Smooth muscle cell (in vitro differentiated cells): ENCODE data around the gene CLASRP. TPM values are rescaled to one million over a fixed set of nuclear protein-coding genes. Genes with fewer than 3 reads are reported as not detected.

Source experiments
- DNase-seq: peaks from one replicate; lab custom pipeline; 2025; ENCODE audit not compliant: unreplicated experiment; lab: John Stamatoyannopoulos, UW
- H2AFZ ChIP-seq: fragments of 200-600 bp; sonication (generic); 2 replicates; pipeline ENCODE4 v1.6.0; 2016; ENCODE audit warnings: antibody characterized with exemption, low read depth, mild to moderate bottlenecking
- H3F3A ChIP-seq: fragments of 200-600 bp; sonication (generic); 2 replicates; pipeline ENCODE4 v1.6.0; 2017; ENCODE audit warnings: antibody characterized with exemption, low read depth
- H3K27ac ChIP-seq: fragments of 200-600 bp; sonication (generic); 2 replicates; pipeline ENCODE4 v1.5.1; 2016; ENCODE audit warnings: low read depth, mild to moderate bottlenecking
- H3K27me3 ChIP-seq: fragments of 200-600 bp; sonication (generic); 2 replicates; pipeline ENCODE4 v1.6.1; 2016; ENCODE audit warnings: low read depth, mild to moderate bottlenecking
- H3K36me3 ChIP-seq: fragments of 200-600 bp; sonication (generic); 2 replicates; pipeline ENCODE4 v1.5.1; 2016; ENCODE audit warnings: low read depth
- H3K4me1 ChIP-seq: fragments of 200-600 bp; sonication (generic); 2 replicates; pipeline ENCODE4 v1.5.1; 2016; ENCODE audit warnings: low read depth
- H3K4me2 ChIP-seq: fragments of 200-600 bp; sonication (generic); 2 replicates; pipeline ENCODE4 v1.6.0; 2016; ENCODE audit warnings: mild to moderate bottlenecking
- H3K4me3 ChIP-seq: fragments of 200-600 bp; sonication (generic); 2 replicates; pipeline ENCODE4 v1.5.1; 2016; ENCODE audit warnings: mild to moderate bottlenecking
- H3K79me2 ChIP-seq: fragments of 200-600 bp; sonication (generic); 2 replicates; pipeline ENCODE4 v1.6.0; 2016; ENCODE audit warnings: low read depth, mild to moderate bottlenecking
- H3K9ac ChIP-seq: fragments of 200-600 bp; sonication (generic); 2 replicates; pipeline ENCODE4 v1.6.0; 2016; ENCODE audit warnings: low read depth
- H3K9me3 ChIP-seq: fragments of 200-600 bp; sonication (generic); replicated peaks from 2 replicates; pipeline ENCODE4 v1.5.1; 2016; ENCODE audit warnings: low read depth
- H4K20me1 ChIP-seq: fragments of 200-600 bp; sonication (generic); 2 replicates; pipeline ENCODE4 v1.6.0; 2016; ENCODE audit warnings: low read depth
- CTCF ChIP-seq: fragments of 200-600 bp; sonication (generic); IDR thresholded peaks from 2 replicates; pipeline ENCODE4 v1.5.1; 2017; ENCODE audit warnings: borderline replicate concordance, mild to moderate bottlenecking, antibody characterized with exemption; ENCODE audit not compliant: insufficient read depth, poor library complexity, severe bottlenecking
- WGBS: methylation state at CpG from one replicate; pipeline ENCODE4 v1.1.7; 2016; ENCODE audit warnings: low lambda C conversion rate; 5-methylcytosine and 5-hydroxymethylcytosine counted together
- polyA plus RNA-seq: library from polyadenylated mRNA; unstranded; fragments of >200 nt; fragmentation: Nextera tagmentation; extraction: Ambion mirVana; gene quantifications from 2 replicates; pipeline ENCODE4 v1.2.1, GENCODE V29; 2016
- total RNA-seq: library from RNA; depleted of rRNA; stranded (reverse); fragments of >200 nt; gene quantifications from 2 replicates; pipeline ENCODE4 v1.2.3, GENCODE V29; 2014

The CLASRP gene
- total and polyA plus RNA-seq, 2 experiments from 2014 or later = 24.3 to 34.6 TPM

GRCh38 chr19:45107621-45108150 is 68.8 kb downstream of the CLASRP start:
- no peak for DNase-seq
- Histone ChIP-seq H3K9me3 (no peaks in the 10 kb centered on the region), H2AFZ (no peak overlapping the region), H3K27me3 (no peaks in the 10 kb centered on the region), H3F3A (no peaks in the 10 kb centered on the region), H3K9ac (no peak overlapping the region), H3K4me2 (no peak overlapping the region), H3K4me1 (peaks cover 16% of the 10 kb centered on the region), H4K20me1 (peaks cover 100% of the 10 kb centered on the region), H3K27ac (no peak overlapping the region), H3K4me3 (no peak overlapping the region), H3K79me2 (peaks cover 99% of the 10 kb centered on the region), H3K36me3 (no peaks in the 10 kb centered on the region)
- no peak for TF ChIP-seq CTCF
- WGBS = 94% methylated on average over 12 of the region's 12 CpGs

GRCh38 chr19:45110851-45111266 is 72.0 kb downstream of the CLASRP start:
- H4K20me1 ChIP-seq = peaks cover 100% of the 10 kb centered on the region

GRCh38 chr19:45112111-45112827 is 73.4 kb downstream of the CLASRP start:
- H4K20me1 ChIP-seq = peaks cover 100% of the 10 kb centered on the region
- no peak overlapping the region for H3K27ac ChIP-seq
- H2AFZ ChIP-seq = no peak overlapping the region
- no peak overlapping the region for H3K9ac ChIP-seq
- no peak overlapping the region for H3K4me3 ChIP-seq
- no peaks in the 10 kb centered on the region for H3K9me3 ChIP-seq
- no peak for DNase-seq
- 96% methylated on average over 11 of the region's 11 CpGs for WGBS
- peaks cover 4% of the 10 kb centered on the region for H3K4me1 ChIP-seq
- no peaks in the 10 kb centered on the region for H3F3A ChIP-seq
- H3K27me3 ChIP-seq = no peaks in the 10 kb centered on the region
- no peak for TF ChIP-seq CTCF
- H3K36me3 ChIP-seq = no peaks in the 10 kb centered on the region
- peaks cover 84% of the 10 kb centered on the region for H3K79me2 ChIP-seq
- H3K4me2 ChIP-seq = no peak overlapping the region

More at GRCh38 chr19:45110851-45111266, 72.0 kb downstream of the CLASRP start:
- Histone ChIP-seq H3K4me1 (no peaks in the 10 kb centered on the region), H3K27ac (no peak overlapping the region), H3K27me3 (no peaks in the 10 kb centered on the region), H3F3A (no peaks in the 10 kb centered on the region), H3K36me3 (no peaks in the 10 kb centered on the region), H3K9me3 (no peaks in the 10 kb centered on the region), H2AFZ (no peak overlapping the region), H3K4me2 (no peak overlapping the region), H3K9ac (no peak overlapping the region), H3K79me2 (peaks cover 96% of the 10 kb centered on the region), H3K4me3 (no peak overlapping the region)
- TF ChIP-seq CTCF = no peak
- 67% methylated on average over 5 of the region's 5 CpGs for WGBS
- no peak for DNase-seq
